ENCODE measurements around the gene E2F2. TPM values are rescaled to one million over a fixed set of nuclear protein-coding genes. Genes with fewer than 3 reads are reported as not detected.

The E2F2 gene
- total RNA-seq, 1 experiment from 2014 or later = 8.1 TPM

DNA sequence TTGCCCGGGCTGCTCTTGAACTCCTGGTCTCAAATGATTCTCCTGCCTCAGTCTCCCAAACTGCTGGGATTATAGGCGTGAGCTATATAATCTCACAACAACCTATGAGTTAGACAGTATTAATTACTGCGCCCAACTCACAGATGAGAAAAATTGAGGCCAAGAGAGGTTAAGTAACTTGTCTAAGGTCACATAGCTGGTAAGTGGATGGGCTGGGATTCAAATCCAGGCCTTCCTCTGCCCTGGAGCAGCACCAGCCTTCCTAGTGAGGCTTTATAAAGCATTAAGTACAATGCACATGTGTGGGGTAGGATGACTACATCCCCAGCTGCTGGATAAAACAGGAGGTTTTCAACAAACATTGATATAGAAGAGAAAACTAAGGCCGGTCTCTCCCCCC, 15.1 kb downstream of the E2F2 start:
- CTCF ChIA-PET = interaction anchor here (0.5 kb wide), 1 partner anchor 9 kb away, joined by 3 read pairs; no protein-coding TSS in a partner anchor
- TF ChIP-seq, protein P1, sequence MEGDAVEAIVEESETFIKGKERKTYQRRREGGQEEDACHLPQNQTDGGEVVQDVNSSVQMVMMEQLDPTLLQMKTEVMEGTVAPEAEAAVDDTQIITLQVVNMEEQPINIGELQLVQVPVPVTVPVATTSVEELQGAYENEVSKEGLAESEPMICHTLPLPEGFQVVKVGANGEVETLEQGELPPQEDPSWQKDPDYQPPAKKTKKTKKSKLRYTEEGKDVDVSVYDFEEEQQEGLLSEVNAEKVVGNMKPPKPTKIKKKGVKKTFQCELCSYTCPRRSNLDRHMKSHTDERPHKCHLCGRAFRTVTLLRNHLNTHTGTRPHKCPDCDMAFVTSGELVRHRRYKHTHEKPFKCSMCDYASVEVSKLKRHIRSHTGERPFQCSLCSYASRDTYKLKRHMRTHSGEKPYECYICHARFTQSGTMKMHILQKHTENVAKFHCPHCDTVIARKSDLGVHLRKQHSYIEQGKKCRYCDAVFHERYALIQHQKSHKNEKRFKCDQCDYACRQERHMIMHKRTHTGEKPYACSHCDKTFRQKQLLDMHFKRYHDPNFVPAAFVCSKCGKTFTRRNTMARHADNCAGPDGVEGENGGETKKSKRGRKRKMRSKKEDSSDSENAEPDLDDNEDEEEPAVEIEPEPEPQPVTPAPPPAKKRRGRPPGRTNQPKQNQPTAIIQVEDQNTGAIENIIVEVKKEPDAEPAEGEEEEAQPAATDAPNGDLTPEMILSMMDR (IDR thresholded peaks at IDR 0.05; ENCODE audit: unreplicated experiment) = no peak
- Mint-ChIP-seq H3K4me3 (ENCODE audit: low read depth, unreplicated experiment) (no peak overlapping the region), H3K27ac (ENCODE audit: unreplicated experiment) (no peak overlapping the region), H3K4me1 (ENCODE audit: low read depth, unreplicated experiment) (no peaks in the 10 kb centered on the region), H3K36me3 (ENCODE audit: insufficient read depth, unreplicated experiment) (peaks cover 11% of the 10 kb centered on the region), H3K27me3 (ENCODE audit: unreplicated experiment) (no peaks in the 10 kb centered on the region), H3K9me3 (ENCODE audit: low read depth, unreplicated experiment) (no peaks in the 10 kb centered on the region)
- no peak for DNase-seq
- BruUV-seq (replicated peaks) = no TSS peak
- intact Hi-C loops (cut with micrococcal nuclease; ENCODE audit: unreplicated experiment) = no loop called here

DNA sequence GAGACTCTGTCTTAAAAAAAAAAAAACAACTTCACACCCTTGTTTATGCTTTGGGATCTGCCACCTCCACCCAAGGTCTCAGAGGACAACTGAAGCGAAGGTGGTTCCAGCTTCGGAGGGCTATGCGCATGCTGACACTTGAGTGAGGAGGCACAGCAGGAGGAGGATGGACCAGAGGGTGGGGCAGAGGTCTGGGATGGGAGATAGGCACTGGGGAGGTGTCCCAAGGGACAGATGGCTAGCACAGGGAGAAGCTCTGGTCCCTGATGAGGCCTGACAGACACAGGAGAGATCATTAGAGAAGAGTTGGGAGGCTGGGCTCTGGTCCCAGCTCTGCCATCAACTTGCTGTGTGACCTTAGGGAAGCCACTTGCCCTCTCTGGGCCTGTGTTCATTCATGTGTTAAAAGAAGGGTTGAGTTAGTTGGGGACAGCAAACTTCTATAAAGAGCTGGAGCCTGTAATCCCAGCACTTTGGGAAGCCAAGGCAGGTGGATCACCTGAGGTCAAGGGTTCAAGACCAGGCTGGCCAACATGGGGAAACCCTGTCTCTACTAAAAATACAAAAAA, 16.8 kb downstream of the E2F2 start:
- Mint-ChIP-seq H3K4me3 (ENCODE audit: low read depth, unreplicated experiment) (no peak overlapping the region), H3K9me3 (ENCODE audit: low read depth, unreplicated experiment) (no peaks in the 10 kb centered on the region), H3K36me3 (ENCODE audit: insufficient read depth, unreplicated experiment) (peaks cover 11% of the 10 kb centered on the region), H3K27me3 (ENCODE audit: unreplicated experiment) (no peaks in the 10 kb centered on the region), H3K27ac (ENCODE audit: unreplicated experiment) (no peak overlapping the region), H3K4me1 (ENCODE audit: low read depth, unreplicated experiment) (no peaks in the 10 kb centered on the region)
- no peak for DNase-seq
- intact Hi-C loops (cut with micrococcal nuclease; ENCODE audit: unreplicated experiment) = no loop called here
- no TSS peak for BruUV-seq (replicated peaks)
- TF ChIP-seq, protein P1 (IDR thresholded peaks at IDR 0.05; ENCODE audit: unreplicated experiment) = no peak
- CTCF ChIA-PET = interaction anchor here (0.7 kb wide), 1 partner anchor 13 kb away, joined by 3 read pairs; no protein-coding TSS in a partner anchor

DNA sequence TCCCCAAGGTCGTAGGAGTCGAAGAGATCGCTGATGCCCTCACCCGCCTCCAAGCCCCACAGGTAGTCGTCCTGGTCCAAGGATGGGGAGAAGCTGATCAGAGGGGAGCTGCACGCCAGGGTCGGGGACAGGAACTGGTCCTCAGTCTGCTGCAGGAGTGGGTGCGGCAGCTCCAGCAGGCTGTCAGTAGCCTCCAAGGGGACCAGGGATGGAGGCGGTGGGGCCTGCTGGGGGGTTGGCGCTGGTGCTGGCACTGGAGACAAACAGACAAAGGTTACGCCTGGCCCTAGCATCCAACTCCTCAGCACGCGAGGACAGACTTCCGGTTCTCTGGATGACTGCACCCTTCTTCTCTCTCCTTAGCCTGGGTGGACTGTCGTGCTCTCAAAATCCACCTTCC, 21.1 kb downstream of the E2F2 start:
- H3K36me3 Mint-ChIP-seq (ENCODE audit: insufficient read depth, unreplicated experiment) = peaks cover 7% of the 10 kb centered on the region
- no peak for DNase-seq
- TF ChIP-seq, protein P1 (IDR thresholded peaks at IDR 0.05; ENCODE audit: unreplicated experiment) = no peak
- intact Hi-C loops (cut with micrococcal nuclease; ENCODE audit: unreplicated experiment) = no loop called here
- no peaks in the 10 kb centered on the region for H3K27me3 Mint-ChIP-seq (ENCODE audit: unreplicated experiment)
- H3K9me3 Mint-ChIP-seq (ENCODE audit: low read depth, unreplicated experiment) = no peaks in the 10 kb centered on the region
- CTCF ChIA-PET = no interaction called here
- H3K27ac Mint-ChIP-seq (ENCODE audit: unreplicated experiment) = no peak overlapping the region
- no peaks in the 10 kb centered on the region for H3K4me1 Mint-ChIP-seq (ENCODE audit: low read depth, unreplicated experiment)
- no TSS peak for BruUV-seq (replicated peaks)
- no peak overlapping the region for H3K4me3 Mint-ChIP-seq (ENCODE audit: low read depth, unreplicated experiment)

DNA sequence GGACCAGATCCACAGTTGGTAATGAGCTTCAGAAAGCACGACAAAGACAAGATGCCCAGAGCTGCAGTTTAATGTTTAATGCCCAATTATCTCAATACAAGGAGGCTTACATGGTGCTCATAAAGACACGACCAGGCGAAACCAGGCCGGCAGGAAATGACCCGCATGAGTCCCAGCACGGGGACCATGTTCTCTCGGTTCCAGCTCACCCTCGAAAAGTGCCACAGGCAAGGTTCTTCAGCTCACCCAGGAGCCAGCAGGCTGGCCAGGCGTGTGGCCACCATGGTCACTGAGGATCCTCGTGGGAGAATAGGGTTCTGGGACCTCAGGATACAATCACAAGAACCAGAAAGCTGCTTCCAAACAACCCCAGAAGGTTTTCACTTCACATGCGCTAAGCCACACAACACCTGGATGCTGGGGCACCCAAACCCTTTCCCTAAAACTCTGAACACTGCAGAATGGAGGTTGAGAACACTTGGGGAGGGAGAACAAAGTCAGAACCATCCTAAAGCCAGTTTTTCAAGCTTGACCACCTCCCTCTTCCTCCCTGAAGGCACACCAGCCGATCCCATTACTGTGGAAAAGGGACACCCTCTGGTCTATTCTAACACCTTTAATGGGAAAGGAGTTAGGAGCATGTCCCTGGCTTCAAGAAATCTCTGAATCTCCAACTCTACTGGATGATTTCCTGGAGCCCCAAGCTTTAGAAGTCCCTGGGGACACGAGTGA, 24.5 kb downstream of the E2F2 start:
- Mint-ChIP-seq H3K36me3 (ENCODE audit: insufficient read depth, unreplicated experiment) (no peaks in the 10 kb centered on the region), H3K27ac (ENCODE audit: unreplicated experiment) (no peak overlapping the region), H3K9me3 (ENCODE audit: low read depth, unreplicated experiment) (no peaks in the 10 kb centered on the region), H3K4me3 (ENCODE audit: low read depth, unreplicated experiment) (no peak overlapping the region), H3K4me1 (ENCODE audit: low read depth, unreplicated experiment) (no peaks in the 10 kb centered on the region), H3K27me3 (ENCODE audit: unreplicated experiment) (no peaks in the 10 kb centered on the region)
- TF ChIP-seq, protein P1 (IDR thresholded peaks at IDR 0.05; ENCODE audit: unreplicated experiment) = no peak
- no peak for DNase-seq
- intact Hi-C loops (cut with micrococcal nuclease; ENCODE audit: unreplicated experiment) = no loop called here
- CTCF ChIA-PET = no interaction called here
- no TSS peak for BruUV-seq (replicated peaks)
